Breast epithelium (tissue), 3 donors: ENCODE results near the gene ANKRD53.

Experiments used
- CTCF ChIP-seq, 3 donors: fragments of 450-650 bp; IDR thresholded peaks; one replicate each; pipeline ENCODE4 v1.5.1; 2016 to 2017; ENCODE audit warnings: antibody characterized with exemption in 3 of 3, mild to moderate bottlenecking in 3 of 3, moderate library complexity in 3 of 3
- POLR2A ChIP-seq: fragments of 450-650 bp; IDR thresholded peaks from one replicate; pipeline ENCODE4 v1.6.1; 2016; ENCODE audit warnings: antibody characterized with exemption, mild to moderate bottlenecking, moderate library complexity
- POLR2AphosphoS5 ChIP-seq, 3 donors: sonication (generic); formaldehyde crosslinking; IDR thresholded peaks; one replicate each; pipeline ENCODE4 v1.6.1; 2017; ENCODE audit warnings: antibody characterized with exemption in 3 of 3

- no peak for TF ChIP-seq CTCF (IDR thresholded peaks at IDR 0.05)
- no peak for TF ChIP-seq POLR2A
- TF ChIP-seq POLR2AphosphoS5 (IDR thresholded peaks at IDR 0.05): no peak
These were observed 19.7 kb upstream of the ANKRD53 start for GRCh38 chr2:70958759-70959158.
